ENCODE results near the gene CADPS2.

DNA sequence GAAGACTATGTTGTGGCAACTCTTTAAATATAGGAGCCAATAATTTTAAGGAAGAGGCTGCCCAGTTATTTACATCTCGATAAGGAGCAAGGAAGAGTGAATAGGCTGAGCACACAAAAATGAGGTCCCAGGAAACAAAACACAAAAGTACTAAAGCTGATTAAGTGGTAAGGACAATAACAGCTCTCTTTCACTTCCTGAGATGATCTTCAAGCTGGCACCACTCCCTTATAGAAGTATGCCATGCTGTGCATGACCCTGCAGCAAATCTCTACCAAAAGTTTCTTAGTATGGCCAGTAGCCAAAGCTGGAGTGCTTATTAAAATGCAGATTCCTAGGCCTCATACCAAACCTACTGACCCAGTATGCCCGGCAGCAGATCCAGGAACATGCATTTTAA, 39.7 kb downstream of the CADPS2 start:
- TF ChIP-seq CTCF (IDR thresholded peaks at IDR 0.05): no peak
- TF ChIP-seq POLR2A (IDR thresholded peaks at IDR 0.05): no peak
